Measurements from ENCODE around the gene TDRKH.

The TDRKH gene

DNA sequence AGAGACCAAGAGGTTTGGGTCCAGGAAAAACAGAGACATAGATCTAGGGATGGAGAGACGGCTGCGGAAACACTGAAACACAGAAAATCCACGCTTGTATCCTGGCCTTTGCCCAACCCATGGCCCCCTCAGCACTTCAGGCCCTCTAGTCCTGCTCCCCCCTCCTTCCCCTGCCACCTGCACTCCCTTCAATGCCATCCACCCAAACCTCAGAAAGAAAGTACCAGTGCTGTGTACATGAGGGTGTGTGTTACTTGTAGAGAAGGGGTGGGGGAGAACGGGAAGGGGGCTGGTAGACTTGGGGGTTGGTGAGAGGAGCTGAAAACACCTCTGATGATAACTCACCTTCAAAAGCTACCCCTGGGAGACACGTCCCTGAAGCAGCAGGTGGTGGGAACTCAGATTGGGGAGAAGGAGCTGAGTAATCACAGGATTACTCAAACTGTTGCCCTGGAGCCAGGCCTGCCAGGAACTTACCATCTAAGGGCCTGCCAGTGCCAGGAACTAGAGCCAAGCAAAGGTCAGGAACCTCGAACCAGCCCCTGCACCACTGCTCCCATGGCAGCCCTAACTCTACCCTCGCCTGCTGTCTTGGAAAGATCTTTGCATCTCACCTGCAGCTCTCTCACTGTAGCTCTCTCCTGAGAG, 29.8 kb upstream of the TDRKH start:
- H3K9me3 ChIP-seq: no peaks in the 10 kb centered on the region
- H3K4me3 ChIP-seq (ENCODE audit: low read depth, low read length): no peak overlapping the region
- no peaks in the 10 kb centered on the region for H3K27me3 ChIP-seq
- no peak for DNase-seq
- H3K4me1 ChIP-seq: peaks cover 29% of the 10 kb centered on the region
- TF ChIP-seq, protein P1, sequence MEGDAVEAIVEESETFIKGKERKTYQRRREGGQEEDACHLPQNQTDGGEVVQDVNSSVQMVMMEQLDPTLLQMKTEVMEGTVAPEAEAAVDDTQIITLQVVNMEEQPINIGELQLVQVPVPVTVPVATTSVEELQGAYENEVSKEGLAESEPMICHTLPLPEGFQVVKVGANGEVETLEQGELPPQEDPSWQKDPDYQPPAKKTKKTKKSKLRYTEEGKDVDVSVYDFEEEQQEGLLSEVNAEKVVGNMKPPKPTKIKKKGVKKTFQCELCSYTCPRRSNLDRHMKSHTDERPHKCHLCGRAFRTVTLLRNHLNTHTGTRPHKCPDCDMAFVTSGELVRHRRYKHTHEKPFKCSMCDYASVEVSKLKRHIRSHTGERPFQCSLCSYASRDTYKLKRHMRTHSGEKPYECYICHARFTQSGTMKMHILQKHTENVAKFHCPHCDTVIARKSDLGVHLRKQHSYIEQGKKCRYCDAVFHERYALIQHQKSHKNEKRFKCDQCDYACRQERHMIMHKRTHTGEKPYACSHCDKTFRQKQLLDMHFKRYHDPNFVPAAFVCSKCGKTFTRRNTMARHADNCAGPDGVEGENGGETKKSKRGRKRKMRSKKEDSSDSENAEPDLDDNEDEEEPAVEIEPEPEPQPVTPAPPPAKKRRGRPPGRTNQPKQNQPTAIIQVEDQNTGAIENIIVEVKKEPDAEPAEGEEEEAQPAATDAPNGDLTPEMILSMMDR (IDR thresholded peaks at IDR 0.05; ENCODE audit: low read depth, low read length): no peak
- no peaks in the 10 kb centered on the region for H3K36me3 ChIP-seq

DNA sequence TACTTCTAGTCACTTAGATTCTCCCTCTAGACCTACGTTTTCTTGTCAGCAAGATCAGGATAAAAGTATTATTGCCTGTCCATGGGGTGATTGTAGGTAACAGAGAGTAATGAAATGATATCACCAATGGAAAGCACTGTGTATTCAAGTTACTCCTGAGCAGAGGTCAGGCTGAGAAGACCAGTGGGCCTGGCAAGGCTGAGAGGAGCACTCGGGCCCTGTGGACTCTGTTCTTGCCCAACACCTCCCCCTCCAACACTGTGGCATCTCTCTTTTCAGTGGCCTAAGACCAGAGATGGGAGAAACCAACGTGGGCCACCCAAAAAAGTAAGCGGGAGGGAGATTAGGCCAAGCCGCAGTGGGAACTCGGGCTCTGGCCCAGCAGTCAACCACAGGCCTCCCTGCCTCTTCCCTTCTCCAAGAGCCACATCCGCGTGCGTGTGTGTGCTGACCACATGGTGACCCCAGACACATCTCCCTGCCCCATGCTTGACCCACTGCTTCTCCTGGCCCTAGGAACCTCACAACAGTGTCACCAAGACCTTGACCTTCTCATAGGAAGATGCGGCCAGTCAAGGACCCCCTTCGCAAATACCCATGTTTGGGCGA, 29.0 kb upstream of the TDRKH start:
- Histone ChIP-seq H3K27me3 (no peaks in the 10 kb centered on the region), H3K36me3 (no peaks in the 10 kb centered on the region), H3K9me3 (no peaks in the 10 kb centered on the region), H3K4me3 (ENCODE audit: low read depth, low read length) (no peak overlapping the region), H3K4me1 (peaks cover 29% of the 10 kb centered on the region)
- no peak for DNase-seq
- TF ChIP-seq, protein P1 (IDR thresholded peaks at IDR 0.05; ENCODE audit: low read depth, low read length): no peak

DNA sequence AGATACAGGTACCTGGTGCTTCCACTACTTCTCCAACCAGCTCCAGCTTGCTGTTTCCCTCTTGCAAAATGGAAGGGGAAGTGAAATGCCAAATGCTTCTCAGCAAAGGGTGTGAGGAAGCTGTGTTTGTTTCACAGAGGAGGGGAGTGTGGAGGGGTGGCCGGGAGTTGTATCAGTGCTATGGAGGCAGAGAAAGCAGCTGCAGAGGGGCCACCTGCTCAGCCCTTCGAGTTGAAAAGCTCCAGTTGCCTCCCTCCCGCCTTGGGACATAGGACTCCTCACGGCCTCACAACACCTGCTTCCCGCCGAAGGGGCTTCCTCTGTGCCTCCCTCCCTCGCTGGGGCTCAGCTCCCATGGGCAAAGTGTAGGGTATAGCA, 27.0 kb upstream of the TDRKH start:
- no peaks in the 10 kb centered on the region for H3K36me3 ChIP-seq
- no peaks in the 10 kb centered on the region for H3K9me3 ChIP-seq
- H3K27me3 ChIP-seq: no peaks in the 10 kb centered on the region
- H3K4me1 ChIP-seq: peaks cover 18% of the 10 kb centered on the region
- DNase-seq: no peak
- no peak overlapping the region for H3K4me3 ChIP-seq (ENCODE audit: low read depth, low read length)
- TF ChIP-seq, protein P1 (IDR thresholded peaks at IDR 0.05; ENCODE audit: low read depth, low read length): no peak

DNA sequence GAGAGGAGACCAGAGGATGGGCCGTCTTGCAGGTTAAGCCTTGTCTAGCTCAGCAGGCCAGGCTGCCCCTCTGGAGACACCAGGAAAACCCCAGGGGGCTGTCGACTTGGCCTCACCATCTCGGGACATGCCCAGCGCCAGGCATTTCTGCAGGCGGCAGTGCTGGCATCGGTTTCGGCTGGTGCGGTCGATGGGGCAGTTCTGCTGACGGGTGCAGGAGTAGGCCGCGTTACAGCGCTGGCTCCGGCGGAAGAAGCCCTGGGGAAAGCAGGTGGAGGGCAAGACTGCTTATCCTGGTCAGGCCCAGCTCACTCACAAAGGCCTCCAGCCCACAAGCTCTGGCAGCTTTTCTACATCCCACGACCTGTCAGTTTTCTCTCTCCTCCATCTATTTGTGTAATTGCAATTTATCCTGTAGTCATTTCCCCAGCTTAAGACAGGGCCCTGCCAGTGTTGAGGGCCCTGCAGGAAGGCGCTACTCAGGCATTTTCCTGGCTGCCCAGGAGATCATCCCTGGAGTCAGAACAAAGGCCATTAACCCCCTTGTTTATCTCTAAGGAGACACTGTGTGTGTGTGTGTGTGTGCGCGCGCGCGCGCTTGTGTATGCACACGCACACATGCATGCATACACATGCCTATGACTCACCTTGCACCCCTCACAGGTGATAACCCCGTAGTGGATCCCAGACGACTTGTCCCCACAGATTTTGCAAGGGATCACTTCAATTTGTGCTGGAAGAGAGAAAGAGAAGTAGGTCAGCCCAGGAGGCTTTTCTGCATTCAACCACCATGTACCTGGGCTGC, 26.4 kb upstream of the TDRKH start:
- H3K9me3 ChIP-seq: no peaks in the 10 kb centered on the region
- DNase-seq: peak; percentile 7
- no peaks in the 10 kb centered on the region for H3K36me3 ChIP-seq
- H3K4me3 ChIP-seq (ENCODE audit: low read depth, low read length): no peak overlapping the region
- H3K4me1 ChIP-seq: peaks cover 13% of the 10 kb centered on the region
- TF ChIP-seq, protein P1 (IDR thresholded peaks at IDR 0.05; ENCODE audit: low read depth, low read length): no peak
- H3K27me3 ChIP-seq: no peaks in the 10 kb centered on the region

DNA sequence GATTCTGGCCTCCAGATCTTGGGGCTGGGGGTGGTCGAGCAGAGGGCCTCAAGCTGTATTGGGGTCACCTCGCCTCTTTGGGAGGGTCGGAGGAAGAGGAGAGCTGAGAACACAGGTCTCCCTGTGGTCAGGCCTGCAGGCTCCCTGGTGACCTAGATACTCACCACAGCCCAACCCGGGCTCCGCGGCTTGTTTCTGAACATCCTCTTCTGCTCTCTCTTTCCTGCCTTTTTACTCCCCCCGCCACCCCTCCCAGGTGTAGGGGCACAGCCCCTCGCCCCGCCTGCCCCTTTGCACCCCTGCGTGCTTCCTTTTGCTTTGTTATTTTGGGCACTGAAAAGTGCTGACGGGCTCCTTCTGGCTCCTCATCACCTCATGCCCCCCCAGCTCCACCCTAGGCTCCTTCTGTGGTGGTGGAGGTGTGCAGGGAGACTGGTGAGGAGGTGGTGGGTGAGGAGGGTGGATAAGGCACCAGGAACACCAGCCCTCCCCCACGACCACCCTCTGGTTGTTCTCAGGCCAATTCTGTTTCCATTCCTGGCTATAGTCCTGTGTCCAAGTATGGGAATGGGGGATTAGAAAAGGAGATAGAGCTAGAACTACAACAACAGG, 25.5 kb upstream of the TDRKH start:
- no peaks in the 10 kb centered on the region for H3K9me3 ChIP-seq
- DNase-seq: no peak
- no peak overlapping the region for H3K4me3 ChIP-seq (ENCODE audit: low read depth, low read length)
- TF ChIP-seq, protein P1 (IDR thresholded peaks at IDR 0.05; ENCODE audit: low read depth, low read length): no peak
- H3K36me3 ChIP-seq: no peaks in the 10 kb centered on the region
- peaks cover 4% of the 10 kb centered on the region for H3K4me1 ChIP-seq
- H3K27me3 ChIP-seq: no peaks in the 10 kb centered on the region

Data from BE2C (cell line).